WTC11 (cell line): ENCODE results near the gene HAP1. TPM values are rescaled to one million over a fixed set of nuclear protein-coding genes. Genes with fewer than 3 reads are reported as not detected.

Source experiments
- ATAC-seq: fragments of 200-7000 bp; cut with Tn5 transposase; 2 replicates; pipeline ENCODE4 v1.10.0; 2021; ENCODE audit warnings: mild to moderate bottlenecking, moderate library complexity
- CTCF ChIA-PET: fragments of 300-600 bp; sonication (Branson Sonifier 250); formaldehyde crosslinking; loops from one replicate; lab custom pipeline; 2021; ENCODE audit warnings: antibody characterized with exemption; lab: Charles Lee
- POLR2A ChIA-PET: fragments of 350-600 bp; sonication (Branson Sonifier 250); formaldehyde crosslinking; loops from one replicate; lab custom pipeline; 2021; ENCODE audit warnings: antibody characterized with exemption; lab: Charles Lee
- DNase-seq: peaks from one replicate; pipeline ENCODE4 v3.0.0; 2021; ENCODE audit warnings: low spot score
- H3K27ac Mint-ChIP-seq: 2 replicates; pipeline ENCODE4 v1.8.0; 2021; ENCODE audit warnings: mixed read lengths
- H3K27me3 Mint-ChIP-seq: 2 replicates; pipeline ENCODE4 v1.8.0; 2021; ENCODE audit warnings: low read depth, mild to moderate bottlenecking, moderate library complexity, mixed read lengths
- H3K36me3 Mint-ChIP-seq: 2 replicates; pipeline ENCODE4 v1.8.0; 2021; ENCODE audit warnings: mixed read lengths
- H3K4me1 Mint-ChIP-seq: 2 replicates; pipeline ENCODE4 v1.8.0; 2022; ENCODE audit warnings: mixed read lengths
- H3K4me3 Mint-ChIP-seq: 2 replicates; pipeline ENCODE4 v1.8.0; 2021; ENCODE audit warnings: mild to moderate bottlenecking, moderate library complexity, mixed read lengths
- H3K9me3 Mint-ChIP-seq: 2 replicates; pipeline ENCODE4 v1.8.0; 2021; ENCODE audit warnings: mixed read lengths
- E2F4 ChIP-seq: sonication (generic); formaldehyde crosslinking; IDR thresholded peaks from 2 replicates; pipeline ENCODE4 v1.8.1; 2022; ENCODE audit warnings: low read depth, mild to moderate bottlenecking, moderate library complexity, missing genetic modification reagents, borderline replicate concordance
- EMX1 ChIP-seq: fragments of 250-450 bp; sonication (Bioruptor Pico); IDR thresholded peaks from 2 replicates; pipeline ENCODE4 v1.8.0; 2021; ENCODE audit warnings: mild to moderate bottlenecking
- FOXJ3 ChIP-seq: sonication (generic); formaldehyde crosslinking; IDR thresholded peaks from 2 replicates; pipeline ENCODE4 v1.9.0; 2021; ENCODE audit warnings: missing genetic modification reagents, mild to moderate bottlenecking, borderline replicate concordance
- FOXP1 ChIP-seq: sonication (generic); formaldehyde crosslinking; IDR thresholded peaks from 2 replicates; pipeline ENCODE4 v1.8.0; 2022; ENCODE audit warnings: missing genetic modification reagents, mild to moderate bottlenecking, moderate library complexity, borderline replicate concordance
- FOXP4 ChIP-seq: sonication (generic); formaldehyde crosslinking; IDR thresholded peaks from 2 replicates; pipeline ENCODE4 v1.8.0; 2022; ENCODE audit warnings: mild to moderate bottlenecking, missing genetic modification reagents
- GABPB1 ChIP-seq: sonication (generic); formaldehyde crosslinking; IDR thresholded peaks from 2 replicates; pipeline ENCODE4 v1.8.1; 2023; ENCODE audit warnings: mild to moderate bottlenecking, missing genetic modification reagents
- GTF2I ChIP-seq: fragments of 250-450 bp; sonication (Bioruptor Pico); conservative IDR thresholded peaks from 2 replicates; pipeline ENCODE4 v1.4.0; 2021; ENCODE audit warnings: mild to moderate bottlenecking
- IRF2 ChIP-seq: sonication (generic); formaldehyde crosslinking; IDR thresholded peaks from 2 replicates; pipeline ENCODE4 v1.8.0; 2022; ENCODE audit warnings: low read depth, missing genetic modification reagents, borderline replicate concordance
- MLX ChIP-seq: sonication (generic); formaldehyde crosslinking; IDR thresholded peaks from 2 replicates; pipeline ENCODE4 v1.8.1; 2023; ENCODE audit warnings: mild to moderate bottlenecking, missing genetic modification reagents, moderate library complexity
- NFATC4 ChIP-seq: fragments of 250-450 bp; sonication (Bioruptor Pico); IDR thresholded peaks from 2 replicates; pipeline ENCODE4 v1.9.0; 2021; ENCODE audit warnings: mild to moderate bottlenecking
- NFE2L1 ChIP-seq: sonication (generic); formaldehyde crosslinking; IDR thresholded peaks from 2 replicates; pipeline ENCODE4 v1.8.1; 2023; ENCODE audit warnings: missing genetic modification reagents
- NR3C1 ChIP-seq: sonication (generic); formaldehyde crosslinking; conservative IDR thresholded peaks from 2 replicates; pipeline ENCODE4 v1.8.1; 2023; ENCODE audit warnings: low read depth, mild to moderate bottlenecking, missing genetic modification reagents
- RELA ChIP-seq: sonication (generic); formaldehyde crosslinking; IDR thresholded peaks from 2 replicates; pipeline ENCODE4 v1.8.1; 2022; ENCODE audit warnings: missing genetic modification reagents, mild to moderate bottlenecking, borderline replicate concordance
- RORB ChIP-seq: fragments of 250-450 bp; sonication (Bioruptor Pico); IDR thresholded peaks from 2 replicates; pipeline ENCODE4 v1.9.0; 2021; ENCODE audit warnings: mild to moderate bottlenecking
- SMAD4 ChIP-seq: sonication (generic); formaldehyde crosslinking; IDR thresholded peaks from 2 replicates; pipeline ENCODE4 v1.8.0; 2022; ENCODE audit warnings: mild to moderate bottlenecking, missing genetic modification reagents
- TP53 ChIP-seq: sonication (generic); formaldehyde crosslinking; IDR thresholded peaks from 2 replicates; pipeline ENCODE4 v1.8.1; 2023; ENCODE audit warnings: mild to moderate bottlenecking, missing genetic modification reagents
- USF1 ChIP-seq: sonication (generic); formaldehyde crosslinking; IDR thresholded peaks from 2 replicates; pipeline ENCODE4 v1.8.0; 2022; ENCODE audit warnings: mild to moderate bottlenecking, missing genetic modification reagents
- ZMAT4 ChIP-seq: fragments of 250-450 bp; sonication (Bioruptor Pico); IDR thresholded peaks from 2 replicates; pipeline ENCODE4 v1.9.0; 2021; ENCODE audit warnings: mild to moderate bottlenecking
- ZNF138 ChIP-seq: sonication (generic); formaldehyde crosslinking; conservative IDR thresholded peaks from 2 replicates; pipeline ENCODE4 v1.8.1; 2022; ENCODE audit warnings: mild to moderate bottlenecking, moderate library complexity, missing genetic modification reagents
- ZNF232 ChIP-seq: sonication (generic); formaldehyde crosslinking; IDR thresholded peaks from 2 replicates; pipeline ENCODE4 v1.8.0; 2022; ENCODE audit warnings: mild to moderate bottlenecking, missing genetic modification reagents
- ZNF263 ChIP-seq: sonication (generic); formaldehyde crosslinking; IDR thresholded peaks from 2 replicates; pipeline ENCODE4 v1.8.1; 2022; ENCODE audit warnings: low read depth, mild to moderate bottlenecking, moderate library complexity, missing genetic modification reagents
- ZNF423 ChIP-seq: fragments of 250-450 bp; sonication (Bioruptor Pico); IDR thresholded peaks from 2 replicates; pipeline ENCODE4 v2.1.2; 2022; ENCODE audit warnings: mild to moderate bottlenecking, moderate library complexity
- ZNF671 ChIP-seq: fragments of 250-450 bp; sonication (Bioruptor Pico); IDR thresholded peaks from 2 replicates; pipeline ENCODE4 v1.8.0; 2021; ENCODE audit warnings: mild to moderate bottlenecking
- ZSCAN18 ChIP-seq: fragments of 250-450 bp; sonication (Bioruptor Pico); IDR thresholded peaks from 2 replicates; pipeline ENCODE4 v2.1.2; 2022; ENCODE audit warnings: mild to moderate bottlenecking, moderate library complexity
- total RNA-seq: library from RNA; stranded (reverse); gene quantifications from 3 replicates; pipeline ENCODE4 v1.2.3, GENCODE V29; 2021

The HAP1 gene
- total RNA-seq, 1 experiment from 2014 or later = 4.4 TPM

GRCh38 chr17:41692722-41693521 lies 41.5 kb downstream of the HAP1 start (continued):
- TF ChIP-seq NFATC4 (CRISPR knock-in tag) = peak; percentile 90
- 0 out of 2 replicates have a peak, but pooled peaks have one; percentile 13 for TF ChIP-seq NFE2L1 (CRISPR knock-in tag)
- no peak for TF ChIP-seq GTF2I

GRCh38 chr17:41691031-41691777 lies 43.2 kb downstream of the HAP1 start:
- no peaks in the 10 kb centered on the region for H3K27me3 Mint-ChIP-seq
- TF ChIP-seq SMAD4 (CRISPR knock-in tag) (0 out of 2 replicates have a peak, but pooled peaks have one; percentile 3), GABPB1 (CRISPR knock-in tag) (0 out of 2 replicates have a peak, but pooled peaks have one; percentile 47), ZNF138 (CRISPR knock-in tag) (no peak)
- DNase-seq (no peak), ATAC-seq (no peak)
- H3K4me3 Mint-ChIP-seq = peak overlapping the region; percentile 92
- CTCF ChIA-PET = interaction anchor here (0.6 to 1.8 kb wide), 5 partner anchors 12 to 1472 kb away, joined by 3 to 10 read pairs (median 3); partner anchors contain the start of gene WIPF2
- peaks cover 6% of the 10 kb centered on the region for H3K9me3 Mint-ChIP-seq
- peak overlapping the region; percentile 88 for H3K27ac Mint-ChIP-seq
- H3K4me1 Mint-ChIP-seq = peaks cover 15% of the 10 kb centered on the region
- POLR2A ChIA-PET = interaction anchor here (1.1 to 5.1 kb wide), 4 partner anchors 12 to 94 kb away, joined by 5 to 42 read pairs (median 34); partner anchors contain the start of gene JUP
- peaks cover 40% of the 10 kb centered on the region for H3K36me3 Mint-ChIP-seq

GRCh38 chr17:41690497-41690896 lies 43.9 kb downstream of the HAP1 start:
- H3K27ac Mint-ChIP-seq = peak overlapping the region; percentile 98
- ChIA-PET POLR2A (interaction anchor here (1.1 to 5.1 kb wide), 7 partner anchors 12 to 229 kb away, joined by 3 to 42 read pairs (median 5); partner anchors contain the start of gene JUP), CTCF (interaction anchor here (1.0 to 3.1 kb wide), 9 partner anchors 11 to 1471 kb away, joined by 3 to 47 read pairs (median 6); partner anchors contain the start of genes JUP and WIPF2)
- no peak for ATAC-seq
- H3K4me3 Mint-ChIP-seq = peak overlapping the region; percentile 92
- no peak for DNase-seq
- peaks cover 40% of the 10 kb centered on the region for H3K36me3 Mint-ChIP-seq
- H3K9me3 Mint-ChIP-seq = peaks cover 13% of the 10 kb centered on the region
- peaks cover 2% of the 10 kb centered on the region for H3K27me3 Mint-ChIP-seq
- peaks cover 15% of the 10 kb centered on the region for H3K4me1 Mint-ChIP-seq
- no peak for TF ChIP-seq ZSCAN18 (CRISPR knock-in tag)
- no peak for TF ChIP-seq EMX1 (CRISPR knock-in tag)
- TF ChIP-seq ZNF423 (CRISPR knock-in tag) = no peak
- no peak for TF ChIP-seq ZNF263
- 0 out of 2 replicates have a peak, but pooled peaks have one; percentile 57 for TF ChIP-seq ZNF671
- no peak for TF ChIP-seq USF1 (CRISPR knock-in tag)
- TF ChIP-seq ZMAT4 = no peak
- TF ChIP-seq FOXP4 = no peak
- no peak for TF ChIP-seq GTF2I
- TF ChIP-seq ZNF232 = no peak
- no peak for TF ChIP-seq MLX (CRISPR knock-in tag)
- TF ChIP-seq IRF2 (CRISPR knock-in tag) = no peak
- TF ChIP-seq FOXP1 (CRISPR knock-in tag) = no peak
- TF ChIP-seq TP53 (CRISPR knock-in tag) = no peak
- TF ChIP-seq FOXJ3 (CRISPR knock-in tag) = no peak
- peak; percentile 79; the same call in 1 of the 2 replicates for TF ChIP-seq RORB (CRISPR knock-in tag)
- no peak for TF ChIP-seq NR3C1
- no peak for TF ChIP-seq RELA (CRISPR knock-in tag)
- TF ChIP-seq E2F4 (CRISPR knock-in tag) = no peak
